Right atrium auricular region (tissue), 2 donors: ENCODE measurements around the gene ANTXR2. TPM values are rescaled to one million over a fixed set of nuclear protein-coding genes. Genes with fewer than 3 reads are reported as not detected.

ENCODE experiments used
- DNase-seq: peaks from one replicate; pipeline ENCODE4 v3.0.0-alpha.2; 2019; ENCODE audit warnings: low spot score
- H3K27ac ChIP-seq, 2 donors: fragments of 200-600 bp; sonication (generic); 1 replicate in 1 of 2; 2 replicates in 1 of 2; pipeline ENCODE4 v1.5.1; 2016 to 2019
- H3K27me3 ChIP-seq, 2 donors: fragments of 200-600 bp; sonication (generic); one replicate each; pipeline versions ENCODE4 v1.5.1 to v1.6.0; 2017 to 2019
- H3K36me3 ChIP-seq: fragments of 200-600 bp; sonication (generic); one replicate; pipeline ENCODE4 v1.5.1; 2016
- H3K4me1 ChIP-seq, 2 donors: fragments of 200-600 bp; sonication (generic); one replicate each; pipeline versions ENCODE4 v1.5.1 to v1.6.0; 2017 to 2019
- H3K4me3 ChIP-seq, 2 donors: fragments of 200-600 bp; sonication (generic); 1 replicate in 1 of 2; 2 replicates in 1 of 2; pipeline ENCODE4 v1.5.1; 2017 to 2019; ENCODE audit warnings: mild to moderate bottlenecking in 1 of 2, moderate library complexity in 1 of 2
- H3K9me3 ChIP-seq, 2 donors: fragments of 200-600 bp; sonication (generic); one replicate each; pipeline ENCODE4 v1.5.1; 2019
- CTCF ChIP-seq, 2 donors: fragments of 200-600 bp; sonication (generic); IDR thresholded peaks; one replicate each; pipeline ENCODE4 v1.5.1; 2019; ENCODE audit warnings: antibody characterized with exemption in 2 of 2
- total RNA-seq, 2 donors: library from RNA; depleted of rRNA; stranded (reverse); fragments of >200 nt; gene quantifications; one replicate each; pipeline ENCODE4 v1.1.0, GENCODE V29; 2016

ANTXR2 gene
- total RNA-seq, 2 donors from 2014 or later = 24.5 to 32.8 TPM

- H3K36me3 ChIP-seq = no peaks in the 10 kb centered on the region
- no peak for DNase-seq
- TF ChIP-seq CTCF (IDR thresholded peaks at IDR 0.05) = no peak
- H3K4me3 ChIP-seq = peak overlapping the region in 1 of 2 donors; percentile 17
- H3K4me1 ChIP-seq = peaks cover 0 to 23% of the 10 kb centered on the region in 2 donors
- H3K27me3 ChIP-seq = no peaks in the 10 kb centered on the region
- H3K9me3 ChIP-seq = no peaks in the 10 kb centered on the region
- peak overlapping the region; percentile 71 to 82 for H3K27ac ChIP-seq
Measured at GRCh38 chr4:80036949-80037685, 35.9 kb downstream of the ANTXR2 start.

DNA sequence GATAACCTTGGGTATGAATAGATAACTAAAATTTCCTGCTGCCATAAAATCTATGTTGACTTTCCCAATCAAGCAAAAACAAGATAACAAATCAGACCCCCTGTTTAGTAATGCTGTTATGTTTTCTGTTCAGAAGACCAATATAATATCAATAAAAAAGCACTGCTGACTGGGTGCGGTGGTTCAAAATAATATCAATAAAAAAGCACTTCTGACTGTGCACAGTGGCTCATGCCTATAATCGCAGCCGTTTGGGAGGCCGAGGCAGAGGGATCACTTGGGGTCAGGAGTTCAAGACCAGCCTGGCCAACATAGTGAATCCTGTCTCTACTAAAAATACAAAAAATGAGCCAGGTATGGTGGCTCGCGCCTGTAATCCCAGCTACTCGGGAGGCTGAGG is 36.7 kb downstream of the ANTXR2 start:
- Histone ChIP-seq H3K27ac (peak overlapping the region; percentile 71 to 82), H3K36me3 (peaks cover 3% of the 10 kb centered on the region), H3K4me3 (peak overlapping the region in 1 of 2 donors; percentile 17), H3K4me1 (peaks cover 0 to 23% of the 10 kb centered on the region in 2 donors), H3K27me3 (no peaks in the 10 kb centered on the region), H3K9me3 (no peaks in the 10 kb centered on the region)
- no peak for TF ChIP-seq CTCF (IDR thresholded peaks at IDR 0.05)
- no peak for DNase-seq

DNA sequence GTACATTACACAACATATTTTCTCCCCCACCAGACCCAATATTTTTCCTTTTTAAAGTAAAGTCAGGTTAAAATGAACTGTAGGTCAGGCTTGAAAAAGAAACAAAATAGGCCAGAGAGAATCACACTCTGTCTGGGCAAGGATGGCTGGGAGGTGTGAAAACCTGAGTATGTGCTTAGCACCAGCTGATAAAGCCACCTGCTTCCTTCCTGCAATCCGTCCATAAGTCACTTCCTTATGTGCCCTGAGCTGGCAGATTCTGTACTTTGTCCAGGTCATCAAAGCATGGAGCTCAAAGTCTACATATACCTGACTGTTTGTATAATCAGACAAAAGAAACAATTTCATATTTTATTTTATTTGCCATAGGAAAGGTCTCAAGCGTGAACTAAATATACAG is 37.7 kb downstream of the ANTXR2 start:
- Histone ChIP-seq H3K36me3 (peaks cover 11% of the 10 kb centered on the region), H3K27ac (peak overlapping the region in 1 of 2 donors; percentile 82), H3K9me3 (no peaks in the 10 kb centered on the region), H3K4me1 (peaks cover 0 to 23% of the 10 kb centered on the region in 2 donors), H3K27me3 (no peaks in the 10 kb centered on the region), H3K4me3 (no peak overlapping the region)
- no peak for TF ChIP-seq CTCF (IDR thresholded peaks at IDR 0.05)
- no peak for DNase-seq

DNA sequence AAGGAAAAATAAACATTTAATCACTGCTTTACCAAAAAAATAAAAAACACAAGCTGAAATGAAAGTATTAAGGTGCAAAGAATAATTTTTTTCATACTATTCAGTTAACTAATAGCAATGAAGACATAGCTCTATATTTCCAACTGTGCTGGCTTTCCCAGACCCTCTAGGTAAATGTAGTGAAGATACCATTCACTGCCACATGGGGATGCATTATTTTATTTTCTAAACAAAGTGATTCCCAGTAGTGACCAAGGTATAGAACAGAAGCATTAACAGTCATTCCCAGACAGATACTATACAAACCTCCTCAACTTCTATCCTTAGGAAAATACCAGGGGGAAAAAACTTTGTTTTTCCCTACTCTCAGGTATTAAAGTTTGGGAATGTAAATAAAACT is 39.4 kb downstream of the ANTXR2 start:
- Histone ChIP-seq H3K27ac (no peak overlapping the region), H3K4me1 (peaks cover 0 to 23% of the 10 kb centered on the region in 2 donors), H3K36me3 (peaks cover 24% of the 10 kb centered on the region)

GRCh38 chr4:80029364-80029763 is 43.7 kb downstream of the ANTXR2 start:
- Histone ChIP-seq H3K4me3 (no peak overlapping the region), H3K9me3 (no peaks in the 10 kb centered on the region), H3K27ac (no peak overlapping the region), H3K27me3 (no peaks in the 10 kb centered on the region), H3K4me1 (no peaks in the 10 kb centered on the region), H3K36me3 (peaks cover 29% of the 10 kb centered on the region)
- DNase-seq = no peak
- no peak for TF ChIP-seq CTCF (IDR thresholded peaks at IDR 0.05)

More for the DNA sequence above, 39.4 kb downstream of the ANTXR2 start:
- no peak for TF ChIP-seq CTCF (IDR thresholded peaks at IDR 0.05)
- H3K27me3 ChIP-seq = no peaks in the 10 kb centered on the region
- no peaks in the 10 kb centered on the region for H3K9me3 ChIP-seq
- no peak for DNase-seq
- no peak overlapping the region for H3K4me3 ChIP-seq

DNA sequence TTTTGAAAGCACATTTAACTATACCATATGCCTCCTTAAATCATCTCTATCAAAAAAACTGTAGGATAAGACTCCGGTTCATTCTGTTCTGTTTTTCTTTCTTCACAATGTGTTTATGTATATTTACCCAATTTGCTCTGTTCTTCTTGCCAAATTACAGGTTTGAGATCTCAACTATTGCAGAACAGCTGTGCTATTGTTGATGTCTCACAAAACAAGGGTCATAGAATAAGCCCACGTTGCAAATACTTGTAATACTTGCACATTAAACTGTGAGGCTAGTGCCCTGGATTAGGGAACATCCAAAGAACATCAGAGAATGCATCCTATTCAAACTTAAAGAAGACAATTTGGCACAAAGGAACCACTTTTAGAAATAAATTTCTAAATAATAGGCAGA is 45.4 kb downstream of the ANTXR2 start:
- Histone ChIP-seq H3K4me1 (no peaks in the 10 kb centered on the region), H3K27me3 (no peaks in the 10 kb centered on the region), H3K27ac (no peak overlapping the region), H3K4me3 (no peak overlapping the region), H3K9me3 (no peaks in the 10 kb centered on the region), H3K36me3 (peaks cover 39% of the 10 kb centered on the region)
- TF ChIP-seq CTCF (IDR thresholded peaks at IDR 0.05) = no peak
- no peak for DNase-seq
